GM19351 (cell line): ENCODE measurements around the gene MAP4K4.

Experiments used
- ATAC-seq: cut with Tn5 transposase; IDR thresholded peaks from one replicate; pipeline ENCODE4 v1.9.1; 2021; ENCODE audit warnings: mild to moderate bottlenecking, moderate library complexity; ENCODE audit not compliant: unreplicated experiment

Gene MAP4K4

DNA sequence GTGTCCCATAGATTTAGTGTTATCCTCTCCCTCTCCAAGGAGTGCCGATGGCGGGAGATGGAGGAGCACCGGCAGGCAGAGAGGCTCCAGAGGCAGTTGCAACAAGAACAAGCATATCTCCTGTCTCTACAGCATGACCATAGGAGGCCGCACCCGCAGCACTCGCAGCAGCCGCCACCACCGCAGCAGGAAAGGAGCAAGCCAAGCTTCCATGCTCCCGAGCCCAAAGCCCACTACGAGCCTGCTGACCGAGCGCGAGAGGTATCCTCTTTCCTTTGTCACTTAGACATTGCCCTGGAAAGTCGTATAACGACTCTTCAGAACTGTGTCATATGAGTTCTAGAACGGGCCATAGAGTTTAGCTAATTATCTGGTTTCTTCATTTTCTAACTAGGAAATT, 162.1 kb downstream of the MAP4K4 start:
- no peak for ATAC-seq

DNA sequence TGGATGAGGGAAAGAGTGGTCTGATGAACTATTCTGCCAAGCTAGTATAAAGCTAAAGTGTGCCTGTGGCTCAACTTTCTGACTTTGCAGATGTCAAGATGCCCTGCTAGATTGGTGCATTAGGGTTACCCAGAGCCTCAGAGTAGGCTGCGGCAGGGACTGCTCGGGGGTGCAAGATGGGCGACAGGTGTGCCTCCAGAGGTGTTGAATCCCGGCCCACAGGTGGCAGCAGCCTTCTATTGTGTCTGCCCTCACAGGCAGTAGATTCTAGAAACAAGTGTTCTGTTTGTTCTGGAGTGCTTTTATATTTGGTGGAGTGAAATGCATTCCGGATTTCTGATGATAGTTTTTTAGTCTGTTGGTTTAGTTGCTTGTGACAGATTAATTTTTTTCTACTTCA, 162.7 kb downstream of the MAP4K4 start:
- ATAC-seq: no peak

- ATAC-seq: no peak
These were observed 163.3 kb downstream of the MAP4K4 start for GRCh38 chr2:101860782-101861181.

GRCh38 chr2:101861382-101861781, 163.9 kb downstream of the MAP4K4 start:
- ATAC-seq: no peak

DNA sequence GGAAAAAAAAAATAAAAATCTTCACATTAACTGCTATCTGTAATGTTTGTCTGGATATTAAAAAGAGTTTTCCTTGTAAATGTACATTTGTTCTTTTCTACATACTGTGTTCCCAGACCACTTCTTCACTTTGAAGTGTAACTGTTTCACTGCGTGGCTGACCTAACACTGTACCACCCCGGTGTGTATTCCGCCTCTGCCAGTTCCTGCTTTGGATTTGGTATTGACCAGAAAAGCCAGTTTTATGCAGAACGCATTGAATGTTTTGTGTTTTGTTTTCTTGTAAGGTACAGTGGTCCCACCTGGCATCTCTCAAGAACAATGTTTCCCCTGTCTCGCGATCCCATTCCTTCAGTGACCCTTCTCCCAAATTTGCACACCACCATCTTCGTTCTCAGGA, 166.0 kb downstream of the MAP4K4 start:
- no peak for ATAC-seq

DNA sequence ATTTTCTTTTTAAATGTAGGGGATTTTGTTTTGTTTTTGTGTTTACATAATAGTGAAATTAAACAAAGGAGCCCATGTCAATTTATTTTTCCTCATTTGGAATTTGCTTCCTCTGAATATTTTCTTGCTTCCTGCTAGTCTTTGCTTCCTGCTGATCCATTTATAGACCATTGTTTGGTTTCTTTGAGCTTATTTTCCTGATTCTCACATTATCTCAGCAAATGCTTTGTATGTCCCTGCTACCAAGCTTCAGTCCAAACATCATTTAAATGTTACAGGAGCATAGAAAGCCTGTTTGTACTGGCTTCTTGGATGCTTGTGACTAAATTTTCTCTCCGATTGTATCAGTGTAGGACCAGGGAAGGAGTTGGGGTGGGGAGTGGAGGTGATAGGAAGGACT, 166.9 kb downstream of the MAP4K4 start:
- ATAC-seq: no peak

- ATAC-seq: no peak
These were observed 171.0 kb downstream of the MAP4K4 start for GRCh38 chr2:101868525-101868924.

DNA sequence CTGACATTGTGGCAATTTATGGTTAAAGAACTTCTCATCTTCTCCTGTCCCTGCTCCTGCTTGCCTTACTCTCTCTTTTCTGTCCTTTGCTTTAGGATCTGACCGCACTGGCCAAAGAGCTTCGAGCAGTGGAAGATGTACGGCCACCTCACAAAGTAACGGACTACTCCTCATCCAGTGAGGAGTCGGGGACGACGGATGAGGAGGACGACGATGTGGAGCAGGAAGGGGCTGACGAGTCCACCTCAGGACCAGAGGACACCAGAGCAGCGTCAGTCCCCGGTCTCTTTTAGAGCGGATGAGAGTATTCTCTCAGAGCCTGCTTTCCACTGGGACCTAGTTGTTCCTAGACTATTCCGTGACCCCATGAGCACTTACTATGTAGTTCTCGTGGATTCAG, 172.0 kb downstream of the MAP4K4 start:
- no peak for ATAC-seq

- ATAC-seq: no peak
These were observed 172.9 kb downstream of the MAP4K4 start for GRCh38 chr2:101870444-101870843.

DNA sequence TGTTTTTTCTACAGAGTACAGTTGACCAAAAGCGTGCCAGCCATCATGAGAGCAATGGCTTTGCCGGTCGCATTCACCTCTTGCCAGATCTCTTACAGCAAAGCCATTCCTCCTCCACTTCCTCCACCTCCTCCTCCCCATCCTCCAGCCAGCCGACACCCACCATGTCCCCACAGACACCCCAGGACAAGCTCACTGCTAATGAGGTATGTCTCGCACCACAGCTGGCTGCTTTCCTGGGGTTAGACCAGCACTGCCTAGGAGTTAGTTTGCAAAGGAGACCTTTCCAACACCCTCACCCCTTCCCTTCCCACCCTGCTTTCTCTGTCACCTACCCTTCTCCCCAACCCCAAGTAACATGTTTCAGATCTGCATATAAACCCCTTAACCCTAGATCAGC, 174.0 kb downstream of the MAP4K4 start:
- ATAC-seq: no peak

DNA sequence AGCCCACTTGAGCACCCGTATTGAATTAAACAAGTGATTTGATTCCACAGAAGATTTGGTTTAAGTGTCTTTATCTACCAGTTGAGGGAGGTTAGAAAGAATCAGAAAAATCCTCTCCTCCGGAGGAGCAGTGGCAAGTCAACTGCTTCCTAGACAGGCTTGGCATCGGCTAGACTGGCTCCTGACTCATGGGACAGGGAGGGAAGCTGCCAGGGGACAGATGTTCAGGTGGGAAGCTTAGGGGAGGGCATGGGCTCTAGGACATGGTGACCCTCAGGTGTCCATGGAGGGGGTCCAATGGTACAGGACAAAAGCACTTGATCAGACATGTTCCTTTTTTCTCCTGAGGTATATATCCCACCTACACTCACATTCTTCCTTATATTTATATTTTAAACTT, 175.0 kb downstream of the MAP4K4 start:
- ATAC-seq: no peak

GRCh38 chr2:101873543-101873942, 176.0 kb downstream of the MAP4K4 start:
- ATAC-seq: no peak

DNA sequence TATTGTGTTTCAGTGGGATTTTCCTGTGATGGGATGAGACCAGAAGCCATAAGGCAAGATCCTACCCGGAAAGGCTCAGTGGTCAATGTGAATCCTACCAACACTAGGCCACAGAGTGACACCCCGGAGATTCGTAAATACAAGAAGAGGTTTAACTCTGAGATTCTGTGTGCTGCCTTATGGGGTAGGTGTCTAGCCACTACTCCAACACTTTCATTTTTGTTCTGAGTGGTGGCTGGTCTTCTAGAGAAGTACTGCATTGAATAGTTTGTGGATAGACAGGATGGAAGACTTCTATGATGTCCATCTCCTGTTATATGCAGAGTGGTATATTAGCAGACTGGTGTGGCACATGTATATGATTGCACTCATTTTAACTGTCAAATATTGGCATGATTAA, 176.6 kb downstream of the MAP4K4 start:
- ATAC-seq: no peak

DNA sequence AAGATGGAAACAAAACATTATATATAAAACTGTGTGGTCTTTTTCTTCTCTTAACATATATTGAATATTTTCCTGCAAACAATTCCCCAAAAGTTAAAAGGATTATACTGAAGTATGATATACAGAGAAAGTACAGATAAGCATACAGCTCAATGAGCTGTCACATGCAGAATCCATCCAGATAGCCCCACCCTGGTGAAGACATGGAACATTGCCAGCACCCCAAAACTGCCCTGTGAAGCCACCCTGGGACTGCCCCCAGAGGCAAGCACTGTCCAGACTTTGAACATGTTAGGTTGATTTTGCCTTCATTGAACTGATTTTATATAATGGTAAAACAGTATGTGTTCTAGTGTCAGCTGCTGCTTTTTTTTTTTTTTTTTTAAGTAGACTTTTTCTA, 182.0 kb downstream of the MAP4K4 start:
- no peak for ATAC-seq

GRCh38 chr2:101881131-101881530, 183.6 kb downstream of the MAP4K4 start:
- ATAC-seq: no peak

GRCh38 chr2:101882769-101883307, 185.3 kb downstream of the MAP4K4 start:
- ATAC-seq: no peak

DNA sequence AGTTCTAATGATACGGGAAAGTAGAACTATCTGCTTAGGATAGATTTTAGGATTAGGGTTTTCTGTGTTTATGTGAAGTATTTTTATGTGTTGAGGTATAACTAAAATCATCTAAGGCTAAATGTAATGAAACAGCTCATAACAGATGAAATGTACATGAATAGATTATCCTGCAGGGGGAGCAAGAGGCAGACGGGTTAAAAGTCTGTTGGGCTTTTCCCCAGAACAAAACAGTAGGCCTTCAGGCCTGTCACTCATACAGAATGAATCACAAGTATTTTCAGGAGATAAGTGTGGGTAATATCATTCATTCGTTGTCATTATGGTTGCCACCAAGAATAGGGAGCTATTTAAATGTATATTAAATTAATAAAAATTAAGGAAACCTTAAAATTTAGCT, 186.4 kb downstream of the MAP4K4 start:
- peak; percentile 79 for ATAC-seq

DNA sequence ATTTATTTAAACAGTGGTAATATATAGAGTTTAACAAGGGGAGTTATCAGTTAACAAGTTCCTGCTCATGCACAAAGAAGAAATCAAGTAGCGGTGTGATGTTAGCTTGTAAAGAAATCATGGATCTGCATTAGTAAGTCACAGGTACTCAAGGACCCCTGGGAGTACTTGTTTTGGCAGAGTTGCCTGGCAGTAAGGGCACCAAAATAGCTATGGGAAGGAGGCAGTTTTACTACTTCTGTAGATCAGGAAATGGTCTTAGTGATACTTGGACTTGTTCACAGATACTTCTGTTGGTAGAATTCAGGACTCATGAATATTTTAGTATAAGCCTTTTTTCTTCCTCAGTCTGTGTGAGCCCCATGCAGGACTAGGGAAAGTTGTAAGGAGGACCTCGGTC, 186.9 kb downstream of the MAP4K4 start:
- no peak for ATAC-seq

DNA sequence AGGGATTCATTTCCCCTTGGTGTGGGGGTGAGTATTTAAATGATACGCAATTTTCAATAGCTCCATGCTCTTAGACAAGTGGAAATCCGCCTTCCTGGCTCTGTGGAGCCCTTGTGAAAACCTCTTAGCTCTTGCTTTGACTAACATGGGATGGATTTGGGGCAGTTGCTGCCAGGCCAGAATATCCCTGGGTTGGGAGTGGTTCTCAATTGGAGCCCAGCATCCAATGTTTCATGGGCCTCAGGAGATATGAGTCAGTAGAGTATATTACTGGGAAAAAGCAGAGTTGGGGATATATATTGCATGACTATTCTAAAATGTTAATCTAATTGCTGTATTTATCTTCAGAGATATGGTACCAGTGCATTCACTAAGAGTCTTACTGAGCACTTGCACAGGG, 189.8 kb downstream of the MAP4K4 start:
- no peak for ATAC-seq

DNA sequence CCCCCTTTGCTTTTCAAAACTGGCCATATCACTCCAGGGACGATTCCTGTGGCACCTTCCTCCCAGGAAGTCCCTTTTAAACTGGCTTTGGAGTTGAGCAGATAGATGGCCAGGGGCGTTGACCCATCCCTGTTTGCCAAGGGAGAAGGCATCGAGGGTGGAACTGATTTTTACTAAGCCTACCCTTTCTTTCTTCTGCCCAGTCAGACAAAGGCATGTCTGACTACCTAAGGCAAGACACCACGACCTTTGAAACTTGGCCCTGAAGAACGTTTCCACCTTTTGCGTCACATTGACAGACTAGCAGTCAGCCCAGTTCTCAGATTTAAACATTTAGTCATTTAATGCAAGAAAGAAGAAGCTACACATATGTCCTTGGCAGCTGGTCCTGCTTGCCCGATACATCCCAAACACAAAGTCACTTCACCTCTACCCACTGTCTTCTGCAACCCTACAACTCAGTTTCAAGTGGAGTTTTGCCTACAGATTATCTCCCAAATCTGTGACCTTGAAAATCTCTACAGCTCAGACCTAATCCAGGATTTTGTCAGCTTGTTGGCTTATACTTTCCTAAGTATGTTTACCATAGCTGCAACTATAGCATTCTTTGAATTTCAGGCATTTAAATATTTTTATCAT, 192.1 kb downstream of the MAP4K4 start:
- ATAC-seq: no peak

GRCh38 chr2:101892377-101892776, 194.9 kb downstream of the MAP4K4 start:
- no peak for ATAC-seq

DNA sequence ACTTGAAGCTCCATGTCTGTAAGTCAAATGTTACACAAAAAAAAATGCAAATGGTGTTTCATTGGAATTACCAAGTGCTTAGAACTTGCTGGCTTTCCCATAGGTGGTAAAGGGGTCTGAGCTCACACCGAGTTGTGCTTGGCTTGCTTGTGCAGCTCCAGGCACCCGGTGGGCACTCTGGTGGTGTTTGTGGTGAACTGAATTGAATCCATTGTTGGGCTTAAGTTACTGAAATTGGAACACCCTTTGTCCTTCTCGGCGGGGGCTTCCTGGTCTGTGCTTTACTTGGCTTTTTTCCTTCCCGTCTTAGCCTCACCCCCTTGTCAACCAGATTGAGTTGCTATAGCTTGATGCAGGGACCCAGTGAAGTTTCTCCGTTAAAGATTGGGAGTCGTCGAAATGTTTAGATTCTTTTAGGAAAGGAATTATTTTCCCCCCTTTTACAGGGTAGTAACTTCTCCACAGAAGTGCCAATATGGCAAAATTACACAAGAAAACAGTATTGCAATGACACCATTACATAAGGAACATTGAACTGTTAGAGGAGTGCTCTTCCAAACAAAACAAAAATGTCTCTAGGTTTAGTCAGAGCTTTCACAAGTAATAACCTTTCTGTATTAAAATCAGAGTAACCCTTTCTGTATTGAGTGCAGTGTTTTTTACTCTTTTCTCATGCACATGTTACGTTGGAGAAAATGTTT, 196.3 kb downstream of the MAP4K4 start:
- ATAC-seq: no peak

DNA sequence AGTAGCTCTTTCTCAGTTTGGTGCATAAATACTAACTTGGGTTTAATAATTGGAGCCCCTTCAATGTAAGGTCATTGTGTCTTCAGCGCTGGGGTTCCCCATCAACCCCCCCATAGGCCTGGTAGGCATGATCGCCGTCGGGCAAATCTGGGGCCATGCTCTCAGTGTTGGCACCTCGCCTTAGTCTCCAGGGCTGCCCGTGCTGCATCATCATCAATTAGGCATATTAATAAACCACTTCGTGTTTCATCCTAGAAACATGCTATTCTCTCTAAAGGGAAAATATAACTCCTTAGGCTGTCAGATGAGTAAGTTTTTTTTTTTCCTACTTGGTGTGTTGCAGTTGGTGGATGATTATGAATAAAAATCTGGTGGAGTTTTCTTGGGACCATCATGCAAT, 197.5 kb downstream of the MAP4K4 start:
- no peak for ATAC-seq
